ENCODE measurements around the gene MT1HL1.
"Not testable (repeated sequence)": the region's sequence is repeated elsewhere in the genome, so short reads cannot be mapped to it uniquely, and the experiment has no call there.

Gene MT1HL1

DNA sequence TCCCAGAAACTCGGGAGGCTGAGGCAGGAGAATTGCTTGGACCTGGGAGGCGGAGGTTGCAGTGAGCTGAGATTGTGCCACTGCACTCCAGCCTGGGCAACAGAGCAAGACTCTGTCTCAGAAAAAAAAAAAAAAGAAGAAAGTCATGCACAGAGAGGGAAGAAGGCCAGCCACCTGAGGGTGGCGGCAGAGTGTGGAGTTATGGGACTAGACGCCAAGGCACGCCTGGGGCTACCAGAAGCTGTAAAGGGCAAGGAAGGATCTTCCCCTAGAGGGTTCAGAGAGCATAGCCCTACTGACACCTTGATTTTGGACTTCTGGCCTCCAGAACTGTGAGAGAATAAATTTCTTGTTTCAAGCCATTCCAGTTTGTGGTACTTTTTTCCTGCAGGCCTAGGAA, 30.2 kb downstream of the MT1HL1 start:
- DNase-seq: not testable (repeated sequence)

DNA sequence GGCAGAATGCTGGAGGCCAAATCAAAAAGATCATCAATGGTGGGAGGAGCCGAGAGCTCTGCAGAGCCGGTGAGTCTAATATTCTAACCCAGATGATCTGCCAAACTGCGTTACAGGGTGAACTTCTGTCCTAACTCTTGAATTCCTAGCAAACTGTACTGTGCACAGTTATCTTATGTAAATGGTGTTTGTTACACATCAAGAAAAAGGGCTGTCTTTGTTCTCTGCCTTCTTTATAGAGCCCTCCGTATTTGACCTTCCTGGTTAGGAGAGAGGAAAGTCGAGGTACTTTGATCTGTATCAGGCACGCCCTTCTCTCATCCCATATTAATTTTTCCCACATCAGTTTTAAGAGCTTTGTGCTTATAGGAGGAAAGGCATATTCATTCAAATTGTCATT, 37.6 kb downstream of the MT1HL1 start:
- no peak for DNase-seq

GRCh38 chr1:236963920-236964319, 40.3 kb downstream of the MT1HL1 start:
- DNase-seq: no peak

GRCh38 chr1:236959112-236959511, 45.1 kb downstream of the MT1HL1 start:
- DNase-seq: no peak

DNA sequence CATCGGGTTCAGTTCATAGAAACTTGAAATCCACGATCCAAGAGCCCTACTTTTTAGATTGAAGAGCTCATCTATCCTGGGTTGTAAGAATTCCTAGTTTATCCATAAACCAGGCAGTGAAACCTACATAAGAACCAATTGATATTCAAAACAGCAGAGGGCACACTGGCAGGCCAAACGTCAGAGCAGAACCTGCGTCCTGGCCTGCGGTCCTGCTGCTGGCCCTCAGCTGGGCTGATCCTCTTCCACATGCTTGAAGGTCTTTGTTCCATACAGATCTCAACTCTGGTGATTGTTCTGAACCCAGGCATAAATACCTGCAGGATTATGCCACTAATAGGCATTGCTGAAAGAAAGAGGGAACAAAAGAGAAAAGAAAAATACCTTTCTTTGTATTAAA, 47.0 kb downstream of the MT1HL1 start:
- no peak for DNase-seq
